Kidney (tissue), 14 donors: ENCODE data around the gene TMCC1. TPM values are rescaled to one million over a fixed set of nuclear protein-coding genes. Genes with fewer than 3 reads are reported as not detected.

Experiments used
- DNase-seq, 5 donors: peaks; one replicate each; pipeline ENCODE4 v3.0.0-alpha.2; 2013 to 2020
- FAIRE-seq: peaks from 2 replicates; lab custom pipeline; 2012; peaks lifted over from hg19 to GRCh38; lab: Jason Lieb, UNC
- H3K27ac ChIP-seq, 2 donors: one replicate each; pipeline ENCODE4 v1.7.0; 2013; ENCODE audit warnings: low read depth in 2 of 2, low read length in 2 of 2, inconsistent platforms in 1 of 2
- H3K27me3 ChIP-seq: one replicate; pipeline ENCODE4 v1.7.1; 2013; ENCODE audit warnings: low read length, inconsistent platforms; ENCODE audit not compliant: control insufficient read depth, insufficient read depth
- H3K36me3 ChIP-seq, 3 donors: one replicate each; pipeline versions ENCODE4 v1.7.0 to v1.7.1; 2013; ENCODE audit warnings: low read length in 3 of 3, control low read depth in 1 of 3, inconsistent platforms in 1 of 3; ENCODE audit not compliant: insufficient read depth in 3 of 3, control insufficient read depth in 2 of 3
- H3K4me1 ChIP-seq, 3 donors: one replicate each; pipeline versions ENCODE4 v1.7.0 to v1.7.1; 2013; ENCODE audit warnings: low read length in 3 of 3, inconsistent platforms in 1 of 3, low read depth in 1 of 3; ENCODE audit not compliant: control insufficient read depth in 2 of 3, insufficient read depth in 2 of 3
- H3K4me3 ChIP-seq, 3 donors: one replicate each; pipeline versions ENCODE4 v1.7.0 to v1.8.1; 2013; ENCODE audit warnings: low read length in 3 of 3, control low read depth in 1 of 3, inconsistent platforms in 1 of 3
- H3K9ac ChIP-seq, 3 donors: one replicate each; pipeline versions ENCODE4 v1.7.0 to v1.7.1; 2013; ENCODE audit warnings: low read length in 3 of 3, control low read depth in 1 of 3, inconsistent platforms in 1 of 3
- H3K9me3 ChIP-seq, 3 donors: one replicate each; pipeline versions ENCODE4 v1.7.0 to v1.7.1; 2013; ENCODE audit warnings: low read length in 3 of 3, control low read depth in 1 of 3, inconsistent platforms in 1 of 3; ENCODE audit not compliant: control insufficient read depth in 2 of 3, insufficient read depth in 1 of 3
- intact Hi-C: fragments of 100-400 bp; cut with DNase I; formaldehyde crosslinking; loops from one replicate; pipeline ENCODE4 v1.11.1; 2022
- polyA plus RNA-seq: library from polyadenylated mRNA; stranded (reverse); fragments of 350-450 nt; fragmentation: Illumina TruSeq; extraction: RNeasy Lipid Tissue Mini Kit (QIAGEN cat#74804); gene quantifications from one replicate; pipeline ENCODE4 v1.2.3, GENCODE V29; 2014; ENCODE audit warnings: low read depth, low replicate concordance; ENCODE audit not compliant: insufficient read depth
- total RNA-seq: library from RNA; stranded (reverse); fragmentation: NEBNext Ultra II Directional; extraction: Animal tissue kit (Norgen Biotek cat#: 25700); gene quantifications from one replicate; pipeline ENCODE4 v1.2.1, GENCODE V29; 2021
- TF ChIP-seq, protein P1 (sequence below): IDR thresholded peaks from 3 replicates; pipeline ENCODE4 v1.5.1; 2012; ENCODE audit warnings: mild to moderate bottlenecking, moderate library complexity, borderline replicate concordance; ENCODE audit not compliant: insufficient read depth; ENCODE audit errors: extremely low read depth
- donor health status: control.
- donor health status: control.
- donor health status: control.
- donor health status: control.
- donor health status: control.
- donor health status: DM: yes; HTN: yes; CAD: no.
- donor health status: Normal renal cell carcinoma (clear cell type).

The TMCC1 gene
- total and polyA plus RNA-seq, 2 donors from 2014 or later: 8.4 to 42.4 TPM

GRCh38 chr3:129695230-129695629, 198.3 kb downstream of the TMCC1 start:
- Histone ChIP-seq H3K4me1 (peaks cover 0 to 3% (median 0%) of the 10 kb centered on the region in 3 donors), H3K9me3 (no peaks in the 10 kb centered on the region), H3K36me3 (no peaks in the 10 kb centered on the region), H3K9ac (no peak overlapping the region), H3K27ac (no peak overlapping the region), H3K27me3 (no peaks in the 10 kb centered on the region), H3K4me3 (no peak overlapping the region)
- TF ChIP-seq, protein P1, sequence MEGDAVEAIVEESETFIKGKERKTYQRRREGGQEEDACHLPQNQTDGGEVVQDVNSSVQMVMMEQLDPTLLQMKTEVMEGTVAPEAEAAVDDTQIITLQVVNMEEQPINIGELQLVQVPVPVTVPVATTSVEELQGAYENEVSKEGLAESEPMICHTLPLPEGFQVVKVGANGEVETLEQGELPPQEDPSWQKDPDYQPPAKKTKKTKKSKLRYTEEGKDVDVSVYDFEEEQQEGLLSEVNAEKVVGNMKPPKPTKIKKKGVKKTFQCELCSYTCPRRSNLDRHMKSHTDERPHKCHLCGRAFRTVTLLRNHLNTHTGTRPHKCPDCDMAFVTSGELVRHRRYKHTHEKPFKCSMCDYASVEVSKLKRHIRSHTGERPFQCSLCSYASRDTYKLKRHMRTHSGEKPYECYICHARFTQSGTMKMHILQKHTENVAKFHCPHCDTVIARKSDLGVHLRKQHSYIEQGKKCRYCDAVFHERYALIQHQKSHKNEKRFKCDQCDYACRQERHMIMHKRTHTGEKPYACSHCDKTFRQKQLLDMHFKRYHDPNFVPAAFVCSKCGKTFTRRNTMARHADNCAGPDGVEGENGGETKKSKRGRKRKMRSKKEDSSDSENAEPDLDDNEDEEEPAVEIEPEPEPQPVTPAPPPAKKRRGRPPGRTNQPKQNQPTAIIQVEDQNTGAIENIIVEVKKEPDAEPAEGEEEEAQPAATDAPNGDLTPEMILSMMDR: no peak
- DNase-seq (no peak), FAIRE-seq (no peak)
- intact Hi-C loops: no loop called here

GRCh38 chr3:129694228-129694627, 199.3 kb downstream of the TMCC1 start:
- H3K27me3 ChIP-seq: no peaks in the 10 kb centered on the region
- no peak overlapping the region for H3K27ac ChIP-seq
- TF ChIP-seq, protein P1: no peak
- H3K4me3 ChIP-seq: no peak overlapping the region
- DNase-seq: peak in 2 of 5 donors; percentile 15 to 17
- intact Hi-C loops: no loop called here
- H3K4me1 ChIP-seq: peaks cover 0 to 3% (median 0%) of the 10 kb centered on the region in 3 donors
- no peak for FAIRE-seq
- H3K9ac ChIP-seq: no peak overlapping the region
- no peaks in the 10 kb centered on the region for H3K9me3 ChIP-seq
- no peaks in the 10 kb centered on the region for H3K36me3 ChIP-seq

DNA sequence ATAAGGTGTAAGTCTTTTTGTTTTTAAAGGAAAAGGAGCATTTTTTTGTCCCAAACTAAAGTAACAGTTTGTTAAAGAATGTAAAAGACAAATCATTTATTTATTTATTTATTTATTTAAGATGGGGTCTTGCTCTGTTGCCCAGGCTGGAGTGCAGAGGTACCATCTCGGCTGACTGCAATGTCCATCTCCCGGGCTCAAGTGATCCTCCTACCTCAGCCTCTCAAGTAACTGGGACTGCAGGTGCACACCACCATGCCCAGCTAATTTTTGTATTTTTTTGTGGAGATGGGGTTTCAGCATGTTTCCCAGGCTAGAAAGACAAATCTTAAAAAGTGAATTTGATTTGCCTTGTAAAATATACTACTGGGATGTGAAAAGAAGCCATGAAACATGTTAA, 200.8 kb downstream of the TMCC1 start:
- FAIRE-seq: no peak
- intact Hi-C loops: no loop called here
- DNase-seq: no peak

More for the DNA sequence above, 200.8 kb downstream of the TMCC1 start:
- Histone ChIP-seq H3K4me1 (peaks cover 0 to 5% (median 0%) of the 10 kb centered on the region in 3 donors), H3K9me3 (no peaks in the 10 kb centered on the region), H3K36me3 (no peaks in the 10 kb centered on the region), H3K27ac (no peak overlapping the region), H3K4me3 (no peak overlapping the region), H3K9ac (no peak overlapping the region), H3K27me3 (no peaks in the 10 kb centered on the region)
- TF ChIP-seq, protein P1: no peak
